GM18873 (cell line): ENCODE data around the gene LDB1.

Experiments used
- ATAC-seq: cut with Tn5 transposase; IDR thresholded peaks from one replicate; pipeline ENCODE4 v1.9.1; 2021; ENCODE audit warnings: mild to moderate bottlenecking, moderate library complexity, moderate number of reproducible peaks; ENCODE audit not compliant: unreplicated experiment, low FRiP score

LDB1 gene

DNA sequence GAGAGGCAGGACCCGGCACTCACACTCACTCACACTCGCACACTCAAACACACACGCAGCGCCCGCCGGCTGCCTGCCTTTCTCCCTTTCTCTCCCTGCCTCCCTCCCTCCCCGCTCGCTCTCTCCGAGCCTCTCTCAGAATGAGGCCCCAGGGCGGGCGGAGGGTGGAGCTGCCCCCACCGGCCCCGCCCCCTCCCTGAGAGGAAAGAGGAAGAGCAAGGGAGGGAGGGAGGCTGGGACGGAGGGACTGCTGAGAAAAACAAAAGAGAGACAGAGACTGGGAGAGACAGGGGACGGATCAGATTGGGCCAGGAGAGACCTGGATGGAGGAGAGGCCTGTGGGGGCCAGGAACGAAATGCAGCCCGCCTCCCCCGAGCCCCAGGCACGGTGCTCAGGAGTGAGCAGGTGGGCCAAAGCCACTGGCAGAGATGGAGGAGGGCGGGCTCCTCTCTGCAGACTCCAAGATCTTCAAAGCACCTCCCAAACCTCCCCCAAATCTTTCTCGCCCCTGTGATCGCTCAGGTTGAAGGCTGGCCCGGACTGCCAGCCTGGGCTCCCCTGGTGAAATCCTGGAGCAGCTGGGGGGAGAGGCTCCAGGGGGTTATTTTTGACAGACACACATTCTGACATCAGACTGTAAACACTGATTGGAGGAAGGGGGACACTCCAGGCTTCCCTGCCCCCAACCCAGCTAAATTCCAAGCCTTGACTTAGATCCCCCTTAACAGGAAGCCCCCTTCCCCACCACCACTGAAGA lies 5.1 kb downstream of the LDB1 start:
- peak; percentile 44 for ATAC-seq

GRCh38 chr10:102113956-102114857 lies 6.0 kb downstream of the LDB1 start:
- no peak for ATAC-seq

- no peak for ATAC-seq
These were observed 6.8 kb downstream of the LDB1 start for GRCh38 chr10:102113261-102113955.

DNA sequence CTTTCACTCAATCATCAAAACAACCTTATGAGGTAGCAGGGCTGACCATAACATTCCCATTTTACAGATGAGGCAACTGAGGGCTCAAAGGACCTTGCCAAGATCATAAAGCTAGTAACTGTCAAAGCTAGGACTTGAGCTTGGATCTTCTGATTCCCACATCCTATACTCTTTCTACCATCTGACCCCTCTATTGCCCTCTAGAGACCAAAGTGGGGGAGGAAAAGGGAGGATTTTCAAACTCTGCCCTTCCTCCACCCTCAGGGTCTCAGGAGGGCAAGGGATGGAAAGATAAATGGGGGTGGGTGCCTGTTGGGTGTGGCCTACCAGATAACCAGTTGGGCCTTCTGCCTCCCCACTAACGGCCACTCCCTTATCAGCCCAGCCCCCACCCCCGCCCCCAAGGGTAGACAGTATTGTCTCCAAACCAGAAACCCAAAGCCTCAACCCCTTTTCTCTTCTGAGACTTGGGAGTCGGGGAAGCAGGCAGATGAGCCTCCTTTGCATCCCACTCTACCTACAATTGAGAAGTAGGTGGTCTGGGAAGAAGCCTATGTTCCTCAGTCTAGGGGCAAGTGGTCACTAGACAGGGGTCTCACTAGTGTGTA lies 7.9 kb downstream of the LDB1 start:
- ATAC-seq = no peak

DNA sequence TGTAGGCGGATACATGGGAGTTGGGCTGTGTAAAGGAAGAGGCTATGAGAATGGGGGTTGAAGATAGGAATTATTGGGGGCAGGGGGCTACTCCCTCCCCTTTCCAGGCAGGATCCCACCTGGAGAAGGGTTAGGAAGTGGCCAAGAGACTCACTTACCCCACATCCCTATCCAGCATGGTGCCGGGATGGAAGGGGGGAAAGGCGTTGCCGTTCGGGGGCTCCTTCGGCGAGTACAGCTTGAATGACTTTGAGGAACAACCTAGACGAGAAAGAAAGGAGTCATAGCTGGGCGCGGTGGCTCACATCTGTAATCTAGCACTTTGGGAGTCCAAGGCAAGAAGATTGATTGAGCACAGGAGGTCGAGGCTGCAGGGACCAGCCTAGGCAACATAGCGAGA lies 8.9 kb downstream of the LDB1 start:
- ATAC-seq = no peak

DNA sequence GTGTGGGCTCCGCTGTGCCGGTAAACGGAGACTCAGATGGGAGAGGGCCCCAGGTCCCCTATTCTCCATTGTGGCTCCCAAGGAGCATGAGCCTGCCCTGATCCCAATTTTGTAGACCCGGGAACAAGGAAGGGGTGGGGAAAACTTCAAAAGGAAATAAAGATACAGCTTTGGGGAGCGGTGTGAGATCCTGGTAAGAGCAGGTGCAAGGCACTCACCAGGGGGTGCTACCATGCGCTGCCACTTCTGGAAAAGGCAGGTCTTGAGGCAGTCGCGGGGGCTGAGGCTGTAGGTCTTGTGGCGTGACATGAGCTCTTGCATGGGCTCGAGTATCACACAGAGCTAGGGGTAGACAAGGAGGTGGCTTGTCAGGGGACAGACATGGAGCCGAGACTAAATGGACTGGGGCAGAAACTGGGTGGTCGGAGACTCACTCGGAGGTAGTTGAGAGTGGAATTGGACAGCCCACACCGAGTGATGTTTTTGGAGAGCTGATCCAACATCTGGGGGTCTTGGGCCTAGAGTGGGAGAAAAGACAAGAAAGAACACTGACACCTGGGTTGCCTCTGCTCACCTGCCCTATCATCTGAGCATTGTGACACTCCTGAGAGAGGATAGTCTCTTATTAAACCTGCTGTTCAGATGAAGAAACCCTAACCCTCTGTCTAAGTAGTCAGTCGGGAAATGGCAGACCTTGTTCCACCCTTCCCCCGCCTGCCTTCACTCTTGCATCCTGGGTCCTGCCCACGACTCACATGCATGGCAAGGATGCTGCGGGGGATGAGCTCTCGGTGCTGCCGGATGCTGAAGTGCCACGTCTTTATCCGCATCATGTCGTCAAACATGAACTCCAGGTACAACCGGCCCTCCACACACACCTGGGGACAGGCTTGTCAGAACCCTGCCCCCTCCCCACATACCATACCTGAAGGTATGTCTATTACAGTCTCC lies 10.7 kb downstream of the LDB1 start:
- no peak for ATAC-seq

- ATAC-seq = no peak
These were observed 13.2 kb downstream of the LDB1 start for GRCh38 chr10:102106998-102107397.

- ATAC-seq = no peak
These were observed 17.7 kb downstream of the LDB1 start for GRCh38 chr10:102102421-102102820.

- ATAC-seq = no peak
These were observed 19.0 kb downstream of the LDB1 start for GRCh38 chr10:102101152-102101551.

GRCh38 chr10:102096449-102096848 lies 23.7 kb downstream of the LDB1 start:
- ATAC-seq = no peak

- ATAC-seq = no peak
These were observed 29.4 kb downstream of the LDB1 start for GRCh38 chr10:102090772-102091171.

DNA sequence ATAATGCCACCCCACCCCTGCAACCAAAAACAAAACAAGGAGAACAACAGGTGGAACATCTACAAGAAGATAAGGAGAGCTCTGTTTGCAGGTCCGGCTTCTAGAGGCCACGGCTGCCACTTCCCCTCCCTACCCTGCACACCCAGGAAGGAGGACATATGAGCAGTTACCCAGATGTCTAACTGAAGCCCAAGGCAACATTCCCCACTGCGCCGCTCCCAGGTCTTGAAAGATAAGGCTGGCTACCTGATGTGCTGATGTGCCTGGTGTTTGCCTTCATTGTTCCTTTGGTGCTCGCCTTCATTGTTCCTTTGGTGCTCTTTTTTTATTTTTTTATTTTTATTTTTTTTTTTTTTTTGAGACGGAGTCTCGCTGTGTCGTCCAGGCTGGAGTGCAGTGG lies 34.0 kb downstream of the LDB1 start:
- no peak for ATAC-seq

DNA sequence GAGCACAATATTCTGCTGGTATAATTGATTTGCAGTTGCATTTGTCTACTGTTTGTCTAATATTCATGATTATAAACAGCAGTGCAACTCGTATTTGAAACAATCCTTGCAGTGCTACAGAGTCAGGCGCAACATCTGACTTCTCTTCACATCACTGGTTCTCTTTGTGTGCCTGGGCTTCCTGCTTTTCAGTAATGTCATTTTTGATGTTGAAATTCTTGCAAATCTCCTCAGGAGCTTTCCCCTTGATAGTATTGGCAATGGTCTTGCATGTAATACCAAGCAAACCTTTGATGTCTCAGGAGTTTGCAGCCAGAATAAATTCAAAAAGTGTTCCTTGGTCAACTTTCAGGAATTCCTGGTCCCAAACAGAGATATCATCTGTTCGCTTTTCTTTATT lies 34.8 kb downstream of the LDB1 start:
- ATAC-seq = no peak

- ATAC-seq = no peak
These were observed 36.6 kb downstream of the LDB1 start for GRCh38 chr10:102083541-102083940.

GRCh38 chr10:102072673-102073527 lies 47.3 kb downstream of the LDB1 start:
- no peak for ATAC-seq

DNA sequence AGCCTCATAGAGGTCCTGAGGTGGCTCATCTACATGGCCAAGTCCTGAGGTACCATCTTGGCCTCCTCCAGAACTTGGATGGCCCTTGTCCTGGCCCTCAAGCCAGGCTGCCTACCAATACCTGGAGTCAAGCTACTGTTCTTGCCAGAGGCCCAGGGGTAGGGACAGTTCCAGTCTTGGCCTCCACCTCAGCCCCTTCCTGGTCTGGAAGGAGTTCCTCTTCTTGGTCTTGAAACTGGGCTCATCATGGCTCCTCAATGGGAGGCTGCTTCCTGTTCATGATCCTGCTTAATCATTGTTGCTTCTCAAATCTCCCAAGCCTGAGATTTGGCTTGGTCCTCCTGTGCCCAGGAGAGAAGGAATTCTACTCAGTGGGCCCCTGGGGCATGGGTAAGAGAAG lies 51.1 kb downstream of the LDB1 start:
- no peak for ATAC-seq

GRCh38 chr10:102068216-102068615 lies 52.0 kb downstream of the LDB1 start:
- no peak for ATAC-seq

GRCh38 chr10:102067091-102067916 lies 52.9 kb downstream of the LDB1 start:
- ATAC-seq = no peak
